Stimulated activated CD8-positive, alpha-beta memory T cell treated with anti-CD3 and anti-CD28 coated beads, Interleukin-12 subunit alpha, Interleukin-12 subunit beta, amount 100 ng/mL, for 24 hours (primary cell): ENCODE data around the gene AUTS2.
"Not testable (repeated sequence)": the region's sequence is repeated elsewhere in the genome, so short reads cannot be mapped to it uniquely, and the experiment has no call there.

Experiments
- DNase-seq: peaks from one replicate; pipeline ENCODE4 v3.0.0-alpha.2; 2020; ENCODE audit errors: extremely low read depth

The AUTS2 gene

GRCh38 chr7:70242826-70243225, 644.6 kb downstream of the AUTS2 start:
- no peak for DNase-seq

- no peak for DNase-seq
Observed at GRCh38 chr7:70243443-70243842, 645.2 kb downstream of the AUTS2 start.

GRCh38 chr7:70257921-70258320, 659.6 kb downstream of the AUTS2 start:
- no peak for DNase-seq

GRCh38 chr7:70259502-70259901, 661.2 kb downstream of the AUTS2 start:
- DNase-seq = no peak

- no peak for DNase-seq
Observed at GRCh38 chr7:70263471-70264255, 665.4 kb downstream of the AUTS2 start.

- DNase-seq = no peak
Observed at GRCh38 chr7:70266186-70266585, 667.9 kb downstream of the AUTS2 start.

- no peak for DNase-seq
Observed at GRCh38 chr7:70267381-70268120, 669.3 kb downstream of the AUTS2 start.

- DNase-seq = no peak
Observed at GRCh38 chr7:70268179-70268578, 669.9 kb downstream of the AUTS2 start.

GRCh38 chr7:70270149-70270548, 671.9 kb downstream of the AUTS2 start:
- DNase-seq = no peak

- DNase-seq = no peak
Observed at GRCh38 chr7:70271617-70272081, 673.4 kb downstream of the AUTS2 start.

GRCh38 chr7:70275570-70275969, 677.3 kb downstream of the AUTS2 start:
- DNase-seq = not testable (repeated sequence)

GRCh38 chr7:70285187-70285586, 686.9 kb downstream of the AUTS2 start:
- no peak for DNase-seq

- DNase-seq = no peak
Observed at GRCh38 chr7:70285854-70286253, 687.6 kb downstream of the AUTS2 start.

GRCh38 chr7:70288781-70289456, 690.6 kb downstream of the AUTS2 start:
- DNase-seq = no peak

- DNase-seq = no peak
Observed at GRCh38 chr7:70292716-70293115, 694.4 kb downstream of the AUTS2 start.

GRCh38 chr7:70294211-70294911, 696.1 kb downstream of the AUTS2 start:
- DNase-seq = no peak

- no peak for DNase-seq
Observed at GRCh38 chr7:70298780-70299471, 700.7 kb downstream of the AUTS2 start.

GRCh38 chr7:70299472-70299807, 701.2 kb downstream of the AUTS2 start:
- no peak for DNase-seq

GRCh38 chr7:70301673-70302185, 703.5 kb downstream of the AUTS2 start:
- no peak for DNase-seq

- no peak for DNase-seq
Observed at GRCh38 chr7:70303309-70303708, 705.0 kb downstream of the AUTS2 start.

GRCh38 chr7:70303780-70304179, 705.5 kb downstream of the AUTS2 start:
- no peak for DNase-seq
